OCI-LY1 (cell line): ENCODE data around the gene UMODL1.

ENCODE experiments used
- H2AFZ ChIP-seq: fragments of 200-600 bp; sonication (generic), shearing (Covaris generic); 2 replicates; pipeline ENCODE4 v1.6.0; 2014; ENCODE audit warnings: antibody characterized with exemption, mild to moderate bottlenecking, low read length
- H3F3A ChIP-seq: fragments of 200-600 bp; sonication (generic), shearing (Covaris generic); 2 replicates; pipeline ENCODE4 v1.6.0; 2014; ENCODE audit warnings: mild to moderate bottlenecking, antibody characterized with exemption, low read length, moderate library complexity; ENCODE audit not compliant: insufficient read depth
- H3K27ac ChIP-seq: fragments of 200-600 bp; sonication (generic); 2 replicates; pipeline ENCODE4 v1.5.1; 2014; ENCODE audit warnings: low read length, mixed run types, mild to moderate bottlenecking, low read depth; ENCODE audit not compliant: poor library complexity, severe bottlenecking
- H3K27me3 ChIP-seq: fragments of 200-600 bp; sonication (generic); 2 replicates; pipeline ENCODE4 v1.6.0; 2014; ENCODE audit warnings: antibody characterized with exemption, mild to moderate bottlenecking, low read length, moderate library complexity; ENCODE audit not compliant: insufficient read depth
- H3K36me3 ChIP-seq: fragments of 200-600 bp; sonication (generic); 2 replicates; pipeline ENCODE4 v1.6.1; 2014; ENCODE audit warnings: mild to moderate bottlenecking, antibody characterized with exemption, low read length, moderate library complexity, mixed read lengths; ENCODE audit not compliant: insufficient read depth
- H3K4me1 ChIP-seq: fragments of 200-600 bp; sonication (generic); 2 replicates; pipeline ENCODE4 v1.5.1; 2014; ENCODE audit warnings: mild to moderate bottlenecking, low read length, moderate library complexity; ENCODE audit not compliant: insufficient read depth, severe bottlenecking
- H3K4me2 ChIP-seq: fragments of 200-600 bp; sonication (generic), shearing (Covaris generic); 2 replicates; pipeline ENCODE4 v1.6.1; 2014; ENCODE audit warnings: low read length
- H3K4me3 ChIP-seq: fragments of 200-600 bp; sonication (generic); 2 replicates; pipeline ENCODE4 v1.5.1; 2014; ENCODE audit warnings: low read length, low read depth, mild to moderate bottlenecking, mixed read lengths; ENCODE audit not compliant: poor library complexity, severe bottlenecking
- H3K79me2 ChIP-seq: fragments of 200-600 bp; shearing (Covaris generic); 2 replicates; pipeline ENCODE4 v1.6.1; 2016; ENCODE audit warnings: mixed run types, low read length, mixed read lengths; ENCODE audit not compliant: insufficient read depth
- H3K9ac ChIP-seq: fragments of 200-600 bp; sonication (generic), shearing (Covaris generic); 2 replicates; pipeline ENCODE4 v1.6.1; 2014; ENCODE audit warnings: mild to moderate bottlenecking, low read length, mixed read lengths
- H3K9me2 ChIP-seq: fragments of 200-600 bp; sonication (generic), shearing (Covaris generic); 2 replicates; pipeline ENCODE4 v1.6.1; 2014; ENCODE audit warnings: low read depth, mild to moderate bottlenecking, low read length, mixed read lengths
- H3K9me3 ChIP-seq: fragments of 200-600 bp; shearing (Covaris generic); 2 replicates; pipeline ENCODE4 v1.6.1; 2014; ENCODE audit warnings: low read length, mixed read lengths
- H4K20me1 ChIP-seq: fragments of 200-600 bp; sonication (generic), shearing (Covaris generic); 2 replicates; pipeline ENCODE4 v1.6.0; 2016; ENCODE audit warnings: mild to moderate bottlenecking, low read length; ENCODE audit not compliant: insufficient read depth
- EZH2 ChIP-seq: fragments of 200-600 bp; sonication (generic), shearing (Covaris generic); IDR thresholded peaks from 2 replicates; pipeline ENCODE4 v1.8.0; 2017; ENCODE audit warnings: borderline replicate concordance, mixed run types, mild to moderate bottlenecking, antibody characterized with exemption, low read length, moderate library complexity, mixed read lengths
- TF ChIP-seq, protein P1 (sequence below): fragments of 200-600 bp; sonication (generic), shearing (Covaris generic); IDR thresholded peaks from 2 replicates; pipeline ENCODE4 v1.5.1; 2017; ENCODE audit warnings: mild to moderate bottlenecking, antibody characterized with exemption, low read length, moderate library complexity, mixed read lengths

Gene UMODL1, protein sequence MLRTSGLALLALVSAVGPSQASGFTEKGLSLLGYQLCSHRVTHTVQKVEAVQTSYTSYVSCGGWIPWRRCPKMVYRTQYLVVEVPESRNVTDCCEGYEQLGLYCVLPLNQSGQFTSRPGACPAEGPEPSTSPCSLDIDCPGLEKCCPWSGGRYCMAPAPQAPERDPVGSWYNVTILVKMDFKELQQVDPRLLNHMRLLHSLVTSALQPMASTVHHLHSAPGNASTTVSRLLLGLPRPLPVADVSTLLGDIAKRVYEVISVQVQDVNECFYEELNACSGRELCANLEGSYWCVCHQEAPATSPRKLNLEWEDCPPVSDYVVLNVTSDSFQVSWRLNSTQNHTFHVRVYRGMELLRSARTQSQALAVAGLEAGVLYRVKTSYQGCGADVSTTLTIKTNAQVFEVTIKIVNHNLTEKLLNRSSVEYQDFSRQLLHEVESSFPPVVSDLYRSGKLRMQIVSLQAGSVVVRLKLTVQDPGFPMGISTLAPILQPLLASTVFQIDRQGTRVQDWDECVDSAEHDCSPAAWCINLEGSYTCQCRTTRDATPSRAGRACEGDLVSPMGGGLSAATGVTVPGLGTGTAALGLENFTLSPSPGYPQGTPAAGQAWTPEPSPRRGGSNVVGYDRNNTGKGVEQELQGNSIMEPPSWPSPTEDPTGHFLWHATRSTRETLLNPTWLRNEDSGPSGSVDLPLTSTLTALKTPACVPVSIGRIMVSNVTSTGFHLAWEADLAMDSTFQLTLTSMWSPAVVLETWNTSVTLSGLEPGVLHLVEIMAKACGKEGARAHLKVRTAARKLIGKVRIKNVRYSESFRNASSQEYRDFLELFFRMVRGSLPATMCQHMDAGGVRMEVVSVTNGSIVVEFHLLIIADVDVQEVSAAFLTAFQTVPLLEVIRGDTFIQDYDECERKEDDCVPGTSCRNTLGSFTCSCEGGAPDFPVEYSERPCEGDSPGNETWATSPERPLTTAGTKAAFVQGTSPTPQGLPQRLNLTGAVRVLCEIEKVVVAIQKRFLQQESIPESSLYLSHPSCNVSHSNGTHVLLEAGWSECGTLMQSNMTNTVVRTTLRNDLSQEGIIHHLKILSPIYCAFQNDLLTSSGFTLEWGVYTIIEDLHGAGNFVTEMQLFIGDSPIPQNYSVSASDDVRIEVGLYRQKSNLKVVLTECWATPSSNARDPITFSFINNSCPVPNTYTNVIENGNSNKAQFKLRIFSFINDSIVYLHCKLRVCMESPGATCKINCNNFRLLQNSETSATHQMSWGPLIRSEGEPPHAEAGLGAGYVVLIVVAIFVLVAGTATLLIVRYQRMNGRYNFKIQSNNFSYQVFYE

DNA sequence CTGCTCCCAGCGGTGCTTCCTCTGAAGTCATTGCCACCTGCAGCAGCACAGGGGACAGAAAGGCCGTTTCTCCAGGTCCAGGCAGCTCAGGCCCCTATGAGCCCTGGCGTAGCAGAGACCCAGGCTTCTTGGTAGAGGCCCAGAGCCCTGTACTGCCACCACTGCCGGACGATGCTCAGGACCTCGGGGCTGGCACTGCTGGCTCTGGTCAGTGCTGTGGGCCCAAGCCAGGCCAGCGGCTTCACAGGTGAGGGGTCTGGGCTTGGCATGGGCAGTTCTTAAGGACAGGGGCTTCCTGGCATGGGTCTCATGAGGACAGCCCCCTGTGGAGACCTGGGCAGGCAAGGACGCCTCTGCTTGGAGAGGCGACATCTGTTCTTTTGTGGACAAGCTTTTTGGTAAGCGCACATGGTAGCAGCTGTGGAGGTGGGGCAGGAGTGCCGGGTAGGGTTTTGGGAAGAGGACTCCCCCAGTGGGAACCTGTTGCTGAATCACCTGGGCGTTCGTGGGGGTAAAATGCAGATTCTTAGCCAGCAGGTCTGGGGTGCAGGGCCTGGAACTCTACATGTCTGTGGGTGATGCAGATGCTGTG is at the start of gene UMODL1:
Gene UMODL1 (plus strand): TSS at position 172 of the 592 bp plus-strand sequence. CDS start 0 bp downstream, at position 172.
- peak within 1 kb of the TSS; percentile 14; the same call in 1 of the 2 replicates for H3K4me2 ChIP-seq
- H3K79me2 ChIP-seq, result no peaks in the 10 kb centered on the region
- TF ChIP-seq, protein P1, sequence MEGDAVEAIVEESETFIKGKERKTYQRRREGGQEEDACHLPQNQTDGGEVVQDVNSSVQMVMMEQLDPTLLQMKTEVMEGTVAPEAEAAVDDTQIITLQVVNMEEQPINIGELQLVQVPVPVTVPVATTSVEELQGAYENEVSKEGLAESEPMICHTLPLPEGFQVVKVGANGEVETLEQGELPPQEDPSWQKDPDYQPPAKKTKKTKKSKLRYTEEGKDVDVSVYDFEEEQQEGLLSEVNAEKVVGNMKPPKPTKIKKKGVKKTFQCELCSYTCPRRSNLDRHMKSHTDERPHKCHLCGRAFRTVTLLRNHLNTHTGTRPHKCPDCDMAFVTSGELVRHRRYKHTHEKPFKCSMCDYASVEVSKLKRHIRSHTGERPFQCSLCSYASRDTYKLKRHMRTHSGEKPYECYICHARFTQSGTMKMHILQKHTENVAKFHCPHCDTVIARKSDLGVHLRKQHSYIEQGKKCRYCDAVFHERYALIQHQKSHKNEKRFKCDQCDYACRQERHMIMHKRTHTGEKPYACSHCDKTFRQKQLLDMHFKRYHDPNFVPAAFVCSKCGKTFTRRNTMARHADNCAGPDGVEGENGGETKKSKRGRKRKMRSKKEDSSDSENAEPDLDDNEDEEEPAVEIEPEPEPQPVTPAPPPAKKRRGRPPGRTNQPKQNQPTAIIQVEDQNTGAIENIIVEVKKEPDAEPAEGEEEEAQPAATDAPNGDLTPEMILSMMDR, result no peak
- TF ChIP-seq EZH2, result no peak
- H3K36me3 ChIP-seq, result no peaks in the 10 kb centered on the region
- peaks cover 84% of the 10 kb centered on the region for H3K4me1 ChIP-seq
- H3K9me3 ChIP-seq, result no peaks in the 10 kb centered on the region
- H2AFZ ChIP-seq, result no peak within 1 kb of the TSS
- H3K9ac ChIP-seq, result no peak within 1 kb of the TSS; the same call in 1 of the 2 replicates
- H3K9me2 ChIP-seq, result no peaks in the 10 kb centered on the region
- no peak within 1 kb of the TSS for H3K4me3 ChIP-seq
- no peaks in the 10 kb centered on the region for H3F3A ChIP-seq
- H3K27ac ChIP-seq, result peak within 1 kb of the TSS; percentile 98
- H4K20me1 ChIP-seq, result no peaks in the 10 kb centered on the region
- H3K27me3 ChIP-seq, result no peaks in the 10 kb centered on the region

DNA sequence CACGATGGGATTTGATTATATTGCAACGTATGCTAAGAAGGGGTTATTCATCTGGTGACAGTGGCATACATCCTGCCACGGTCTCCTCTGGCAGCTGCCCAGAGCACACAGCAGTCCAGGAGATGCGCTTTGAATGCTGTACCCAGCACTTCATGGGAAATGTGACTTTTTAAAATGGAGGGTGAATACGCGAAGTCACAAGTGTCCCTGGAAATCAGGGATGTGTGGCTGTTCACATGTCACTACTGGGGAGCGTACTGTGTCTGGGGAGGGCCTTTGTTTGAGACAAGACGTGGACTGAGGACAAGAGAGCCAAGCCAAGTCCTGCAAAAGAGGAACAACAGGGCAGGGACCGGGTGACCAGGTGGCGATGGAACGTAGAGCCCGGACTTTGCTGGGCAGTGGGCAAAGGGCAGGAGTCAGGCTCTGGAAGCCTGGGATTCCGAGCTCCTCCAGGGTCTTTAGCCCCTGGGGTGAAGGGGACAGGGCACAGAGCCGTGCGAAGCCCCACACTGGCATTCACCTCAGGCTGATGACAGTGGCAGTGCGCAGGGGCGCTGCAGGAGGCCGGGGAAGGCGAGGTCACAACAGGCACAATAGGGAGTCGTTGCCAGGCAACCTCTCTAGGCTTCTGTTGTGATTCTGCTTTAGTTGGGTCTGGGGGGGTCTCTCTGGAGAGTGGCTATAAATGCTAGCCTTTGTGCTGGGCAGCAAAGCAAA is 49.6 kb upstream of the UMODL1 start:
- Histone ChIP-seq H3K27me3 (no peaks in the 10 kb centered on the region), H3K9me2 (no peaks in the 10 kb centered on the region), H2AFZ (no peak overlapping the region), H3K9ac (no peak overlapping the region), H4K20me1 (no peaks in the 10 kb centered on the region), H3K9me3 (no peaks in the 10 kb centered on the region), H3F3A (no peaks in the 10 kb centered on the region), H3K36me3 (no peaks in the 10 kb centered on the region), H3K4me3 (no peak overlapping the region), H3K27ac (no peak overlapping the region), H3K79me2 (no peaks in the 10 kb centered on the region), H3K4me2 (no peak overlapping the region), H3K4me1 (peaks cover 4% of the 10 kb centered on the region)
- TF ChIP-seq EZH2, result no peak
- TF ChIP-seq, protein P1, result no peak
